Sigmoid colon (tissue), 7 donors: ENCODE results near the gene SMIM17. TPM values are rescaled to one million over a fixed set of nuclear protein-coding genes. Genes with fewer than 3 reads are reported as not detected.

Experiments
- DNase-seq: peaks from one replicate; pipeline ENCODE4 v3.0.0-alpha.2; 2019
- H3K27ac ChIP-seq, 4 donors: fragments of 200-600 bp; sonication (generic); one replicate each; pipeline ENCODE4 v1.5.1; 2016 to 2019; ENCODE audit warnings: mild to moderate bottlenecking in 1 of 4
- H3K27me3 ChIP-seq, 3 donors: fragments of 200-600 bp; sonication (generic); one replicate each; pipeline ENCODE4 v1.5.1; 2019; ENCODE audit warnings: mild to moderate bottlenecking in 1 of 3
- H3K36me3 ChIP-seq, 4 donors: fragments of 200-600 bp; sonication (generic); one replicate each; pipeline ENCODE4 v1.5.1; 2016 to 2019
- H3K4me1 ChIP-seq, 4 donors: fragments of 200-600 bp; sonication (generic); one replicate each; pipeline ENCODE4 v1.5.1; 2017 to 2019
- H3K4me3 ChIP-seq, 4 donors: fragments of 200-600 bp; sonication (generic); one replicate each; pipeline ENCODE4 v1.5.1; 2017 to 2019; ENCODE audit warnings: mild to moderate bottlenecking in 2 of 4, moderate library complexity in 1 of 4
- H3K9me3 ChIP-seq, 4 donors: fragments of 200-600 bp in 3 of 4; sonication (generic) in 3 of 4; one replicate each; pipeline versions ENCODE4 v1.5.1 to v1.6.1; 2013 to 2019
- EP300 ChIP-seq, 4 donors: sonication (generic); formaldehyde crosslinking; IDR thresholded peaks; one replicate each; pipeline ENCODE4 v1.6.1; 2017; ENCODE audit warnings: antibody characterized with exemption in 4 of 4
- POLR2A ChIP-seq, 2 donors: fragments of 450-650 bp; IDR thresholded peaks; one replicate each; pipeline ENCODE4 v1.6.1; 2016; ENCODE audit warnings: antibody characterized with exemption in 2 of 2, mild to moderate bottlenecking in 2 of 2, moderate library complexity in 2 of 2
- POLR2AphosphoS5 ChIP-seq, 4 donors: sonication (generic); formaldehyde crosslinking; IDR thresholded peaks; one replicate each; pipeline ENCODE4 v1.6.1; 2017; ENCODE audit warnings: antibody characterized with exemption in 4 of 4
- WGBS, 2 donors: extraction: QIAGEN DNeasy Blood & Tissue Kit; methylation state at CpG; one replicate each; pipeline ENCODE4 v1.1.7; 2013; 5-methylcytosine and 5-hydroxymethylcytosine counted together
- intact Hi-C: fragments of 100-400 bp; cut with DNase I; formaldehyde crosslinking; loops from one replicate; pipeline ENCODE4 v1.15.1; 2023
- polyA plus RNA-seq, 3 donors: library from polyadenylated mRNA; stranded (reverse); fragments of 200-250 nt; gene quantifications; one replicate each; pipeline ENCODE4 v1.2.3, GENCODE V29; 2013
- total RNA-seq, 4 donors: library from RNA; depleted of rRNA; stranded (reverse); fragments of >200 nt; gene quantifications; one replicate each; pipeline ENCODE4 v1.1.0, GENCODE V29; 2016
- TF ChIP-seq, protein P1 (sequence below), 4 experiments: fragments of 450-650 bp in 3 of 4; fragments of 200-600 bp in 1 of 4; IDR thresholded peaks; one replicate each; pipeline ENCODE4 v1.5.1; 2016 to 2019; ENCODE audit warnings: antibody characterized with exemption in 4 of 4, mild to moderate bottlenecking in 3 of 4, moderate library complexity in 2 of 4
- donor health status: healthy with polysubstance abuse.
- donor health status: Bipolar disorder and iron deficiency.
- donor health status: healthy.

The SMIM17 gene
- total and polyA plus RNA-seq, 7 donors: 0.09 to 4.7 (median 0.83) TPM; not detected in 3

- Histone ChIP-seq H3K4me3 (no peak overlapping the region), H3K4me1 (peaks cover 0 to 19% (median 8%) of the 10 kb centered on the region in 4 donors), H3K9me3 (peaks cover 0 to 12% (median 0%) of the 10 kb centered on the region in 4 donors), H3K27me3 (no peaks in the 10 kb centered on the region), H3K36me3 (peaks cover 0 to 17% (median 4%) of the 10 kb centered on the region in 4 donors), H3K27ac (no peak overlapping the region)
- intact Hi-C loops: loop anchor here (5.0 to 10.0 kb wide), 3 partner anchors 76 to 202 kb away; partner anchors contain the start of genes ZNF582, ZNF667 and ZNF835
- no peak for TF ChIP-seq POLR2A (IDR thresholded peaks at IDR 0.05)
- TF ChIP-seq EP300 (IDR thresholded peaks at IDR 0.05): no peak
- TF ChIP-seq, protein P1, sequence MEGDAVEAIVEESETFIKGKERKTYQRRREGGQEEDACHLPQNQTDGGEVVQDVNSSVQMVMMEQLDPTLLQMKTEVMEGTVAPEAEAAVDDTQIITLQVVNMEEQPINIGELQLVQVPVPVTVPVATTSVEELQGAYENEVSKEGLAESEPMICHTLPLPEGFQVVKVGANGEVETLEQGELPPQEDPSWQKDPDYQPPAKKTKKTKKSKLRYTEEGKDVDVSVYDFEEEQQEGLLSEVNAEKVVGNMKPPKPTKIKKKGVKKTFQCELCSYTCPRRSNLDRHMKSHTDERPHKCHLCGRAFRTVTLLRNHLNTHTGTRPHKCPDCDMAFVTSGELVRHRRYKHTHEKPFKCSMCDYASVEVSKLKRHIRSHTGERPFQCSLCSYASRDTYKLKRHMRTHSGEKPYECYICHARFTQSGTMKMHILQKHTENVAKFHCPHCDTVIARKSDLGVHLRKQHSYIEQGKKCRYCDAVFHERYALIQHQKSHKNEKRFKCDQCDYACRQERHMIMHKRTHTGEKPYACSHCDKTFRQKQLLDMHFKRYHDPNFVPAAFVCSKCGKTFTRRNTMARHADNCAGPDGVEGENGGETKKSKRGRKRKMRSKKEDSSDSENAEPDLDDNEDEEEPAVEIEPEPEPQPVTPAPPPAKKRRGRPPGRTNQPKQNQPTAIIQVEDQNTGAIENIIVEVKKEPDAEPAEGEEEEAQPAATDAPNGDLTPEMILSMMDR (IDR thresholded peaks at IDR 0.05): no peak
- TF ChIP-seq POLR2AphosphoS5 (IDR thresholded peaks at IDR 0.05): no peak
- no peak for DNase-seq
- 81 to 84% methylated on average over 4 of the region's 4 CpGs for WGBS, 2 donors
Observed at GRCh38 chr19:56596676-56597075, 46.3 kb upstream of the SMIM17 start.

DNA sequence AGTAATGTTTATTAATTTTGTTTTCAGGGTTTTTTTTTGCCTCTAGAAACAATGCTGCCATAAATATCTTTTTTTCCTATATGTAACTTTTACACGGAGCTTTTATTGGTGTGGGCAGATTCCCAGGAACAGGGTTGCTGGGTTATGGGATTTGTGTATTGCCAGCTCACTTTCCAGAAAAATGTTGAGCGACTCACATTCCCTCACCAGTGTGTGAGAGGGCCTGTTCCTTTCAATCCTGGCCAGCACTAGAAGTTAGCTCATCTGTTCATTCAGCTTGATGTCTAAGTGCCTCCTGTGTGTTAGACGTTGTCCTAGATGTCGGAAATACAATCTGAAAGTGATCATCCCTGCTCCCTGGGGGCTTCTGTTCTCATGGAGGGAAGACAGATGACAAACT, 45.3 kb upstream of the SMIM17 start:
- WGBS, 2 donors: 95% methylated on average over 4 of the region's 4 CpGs
- no peak for DNase-seq
- H3K27me3 ChIP-seq: no peaks in the 10 kb centered on the region
- H3K36me3 ChIP-seq: peaks cover 0 to 24% (median 7%) of the 10 kb centered on the region in 4 donors
- H3K4me3 ChIP-seq: no peak overlapping the region
- intact Hi-C loops: loop anchor here (5.0 to 10.0 kb wide), 3 partner anchors 75 to 203 kb away; partner anchors contain the start of genes ZNF582, ZNF667 and ZNF835
- no peak for TF ChIP-seq EP300 (IDR thresholded peaks at IDR 0.05)
- TF ChIP-seq, protein P1 (IDR thresholded peaks at IDR 0.05): no peak
- no peak overlapping the region for H3K27ac ChIP-seq
- peaks cover 0 to 12% (median 0%) of the 10 kb centered on the region in 4 donors for H3K9me3 ChIP-seq
- peaks cover 0 to 19% (median 8%) of the 10 kb centered on the region in 4 donors for H3K4me1 ChIP-seq

GRCh38 chr19:56601375-56601774, 41.6 kb upstream of the SMIM17 start:
- 93 to 96% methylated on average over 3 of the region's 3 CpGs for WGBS, 2 donors
- Histone ChIP-seq H3K9me3 (peaks cover 0 to 27% (median 11%) of the 10 kb centered on the region in 4 donors), H3K4me1 (peaks cover 0 to 3% (median 2%) of the 10 kb centered on the region in 4 donors), H3K27me3 (no peaks in the 10 kb centered on the region), H3K36me3 (peaks cover 0 to 27% (median 7%) of the 10 kb centered on the region in 4 donors), H3K27ac (no peak overlapping the region), H3K4me3 (no peak overlapping the region)
- intact Hi-C loops: no loop called here
- DNase-seq: no peak
- no peak for TF ChIP-seq POLR2AphosphoS5 (IDR thresholded peaks at IDR 0.05)
- TF ChIP-seq EP300 (IDR thresholded peaks at IDR 0.05): no peak
- TF ChIP-seq POLR2A (IDR thresholded peaks at IDR 0.05): no peak
- TF ChIP-seq, protein P1 (IDR thresholded peaks at IDR 0.05): no peak

DNA sequence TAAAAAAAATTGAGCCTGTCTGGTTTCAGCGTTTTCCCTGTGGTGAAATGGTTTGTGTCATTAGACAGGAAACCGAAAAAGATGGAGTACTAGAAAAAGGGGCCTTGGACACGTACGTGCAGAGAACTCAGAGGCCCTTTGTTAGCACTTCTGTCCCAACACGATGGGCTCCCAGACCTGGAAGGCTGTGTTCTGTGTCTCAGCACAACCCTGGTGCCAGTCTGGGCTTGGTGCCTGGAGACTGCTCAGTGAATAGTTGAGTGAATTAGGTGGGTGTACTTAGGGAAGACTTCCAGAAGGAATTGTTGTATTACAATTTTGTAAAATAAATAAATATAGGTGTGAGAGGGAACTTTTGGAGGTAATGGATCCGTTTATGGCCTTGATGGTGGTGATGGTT, 39.1 kb upstream of the SMIM17 start:
- intact Hi-C loops: no loop called here
- Histone ChIP-seq H3K4me1 (no peaks in the 10 kb centered on the region), H3K36me3 (peaks cover 0 to 22% (median 7%) of the 10 kb centered on the region in 4 donors), H3K4me3 (no peak overlapping the region), H3K27me3 (no peaks in the 10 kb centered on the region), H3K27ac (no peak overlapping the region), H3K9me3 (peaks cover 0 to 41% (median 15%) of the 10 kb centered on the region in 4 donors)
- TF ChIP-seq, protein P1 (IDR thresholded peaks at IDR 0.05): no peak
- TF ChIP-seq POLR2A (IDR thresholded peaks at IDR 0.05) (no peak), POLR2AphosphoS5 (IDR thresholded peaks at IDR 0.05) (no peak), EP300 (IDR thresholded peaks at IDR 0.05) (no peak)
- WGBS, 2 donors: 80 to 85% methylated on average over 6 of the region's 6 CpGs
- DNase-seq: no peak
